Peyer's patch (tissue), 4 donors: ENCODE results near the gene PIK3C2A.

Experiments
- POLR2A ChIP-seq, 2 donors: fragments of 450-650 bp; IDR thresholded peaks; one replicate each; pipeline ENCODE4 v1.5.1; 2017; ENCODE audit warnings: antibody characterized with exemption in 2 of 2, mild to moderate bottlenecking in 2 of 2, moderate library complexity in 2 of 2
- TF ChIP-seq, protein P1 (sequence below), 6 experiments: fragments of 450-650 bp in 4 of 6; fragments of 200-600 bp in 2 of 6; sonication (generic) in 1 of 6; IDR thresholded peaks; one replicate each; pipeline ENCODE4 v1.5.1; 2017 to 2019; ENCODE audit warnings: antibody characterized with exemption in 6 of 6, mild to moderate bottlenecking in 3 of 6, moderate library complexity in 1 of 6

DNA sequence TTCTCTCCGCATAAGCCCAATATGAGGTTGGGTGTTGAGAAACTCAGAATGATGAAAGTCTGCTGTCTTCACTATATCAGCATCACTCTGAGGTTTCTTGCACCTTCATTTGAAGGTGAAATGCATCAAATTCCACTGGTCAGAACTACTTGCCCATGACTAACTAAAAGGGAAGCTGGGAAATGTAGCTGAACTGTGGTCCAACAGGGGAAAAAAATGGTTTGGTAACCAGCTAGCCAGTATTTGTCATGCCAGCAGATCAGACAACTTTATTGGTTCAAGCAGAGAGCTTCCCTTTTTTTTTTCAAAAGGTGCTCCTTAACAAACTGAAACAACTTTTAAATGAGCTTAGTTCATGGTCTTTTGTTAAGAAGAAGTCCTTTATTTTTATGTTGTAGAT is 14.2 kb upstream of the PIK3C2A start:
- TF ChIP-seq, protein P1, sequence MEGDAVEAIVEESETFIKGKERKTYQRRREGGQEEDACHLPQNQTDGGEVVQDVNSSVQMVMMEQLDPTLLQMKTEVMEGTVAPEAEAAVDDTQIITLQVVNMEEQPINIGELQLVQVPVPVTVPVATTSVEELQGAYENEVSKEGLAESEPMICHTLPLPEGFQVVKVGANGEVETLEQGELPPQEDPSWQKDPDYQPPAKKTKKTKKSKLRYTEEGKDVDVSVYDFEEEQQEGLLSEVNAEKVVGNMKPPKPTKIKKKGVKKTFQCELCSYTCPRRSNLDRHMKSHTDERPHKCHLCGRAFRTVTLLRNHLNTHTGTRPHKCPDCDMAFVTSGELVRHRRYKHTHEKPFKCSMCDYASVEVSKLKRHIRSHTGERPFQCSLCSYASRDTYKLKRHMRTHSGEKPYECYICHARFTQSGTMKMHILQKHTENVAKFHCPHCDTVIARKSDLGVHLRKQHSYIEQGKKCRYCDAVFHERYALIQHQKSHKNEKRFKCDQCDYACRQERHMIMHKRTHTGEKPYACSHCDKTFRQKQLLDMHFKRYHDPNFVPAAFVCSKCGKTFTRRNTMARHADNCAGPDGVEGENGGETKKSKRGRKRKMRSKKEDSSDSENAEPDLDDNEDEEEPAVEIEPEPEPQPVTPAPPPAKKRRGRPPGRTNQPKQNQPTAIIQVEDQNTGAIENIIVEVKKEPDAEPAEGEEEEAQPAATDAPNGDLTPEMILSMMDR (IDR thresholded peaks at IDR 0.05) = no peak
- TF ChIP-seq POLR2A (IDR thresholded peaks at IDR 0.05) = no peak
